ENCODE results near the gene MAP2K2.

GRCh38 chr19:4049432-4049831 is 74.5 kb downstream of the MAP2K2 start:
- TF ChIP-seq CTCF (IDR thresholded peaks at IDR 0.05; ENCODE audit: low read depth, low read length) (no peak), EZH2phosphoT487 (IDR thresholded peaks at IDR 0.05; ENCODE audit: low read depth) (no peak)

Data from OCI-LY3 (cell line).